ENCODE results near the gene ZG16B. TPM values are rescaled to one million over a fixed set of nuclear protein-coding genes. Genes with fewer than 3 reads are reported as not detected.
A peak's percentile ranks its signal among the peaks of the same experiment; 100 is the strongest.

Gene ZG16B
- total RNA-seq, 2 donors from 2014 or later: 34.1 to 62.1 TPM

GRCh38 chr16:2852731-2853507 is 22.8 kb downstream of the ZG16B start:
- Histone ChIP-seq H3K27me3 (peaks cover 4% of the 10 kb centered on the region), H3K27ac (no peak overlapping the region)
- no peak for DNase-seq

GRCh38 chr16:2853531-2854073 is 23.5 kb downstream of the ZG16B start:
- peaks cover 6% of the 10 kb centered on the region for H3K27me3 ChIP-seq

More at GRCh38 chr16:2852731-2853507, 22.8 kb downstream of the ZG16B start:
- no peaks in the 10 kb centered on the region for H3K9me3 ChIP-seq
- no peak overlapping the region for H3K9ac ChIP-seq (ENCODE audit: low read depth in 2 of 2, low read length in 2 of 2)
- TF ChIP-seq CTCF (IDR thresholded peaks at IDR 0.05): no peak
- no peak overlapping the region for H3K4me3 ChIP-seq
- H3K4me1 ChIP-seq: no peaks in the 10 kb centered on the region
- intact Hi-C loops (cut with DNase I): no loop called here
- H3K36me3 ChIP-seq: no peaks in the 10 kb centered on the region

GRCh38 chr16:2854700-2855309 is 24.7 kb downstream of the ZG16B start:
- Histone ChIP-seq H3K27me3 (peaks cover 9% of the 10 kb centered on the region), H3K4me1 (no peaks in the 10 kb centered on the region), H3K4me3 (no peak overlapping the region), H3K36me3 (no peaks in the 10 kb centered on the region), H3K27ac (peak overlapping the region; percentile 63), H3K9me3 (no peaks in the 10 kb centered on the region), H3K9ac (ENCODE audit: low read depth in 2 of 2, low read length in 2 of 2) (no peak overlapping the region)
- TF ChIP-seq CTCF (IDR thresholded peaks at IDR 0.05): peak; percentile 31
- no peak for DNase-seq
- intact Hi-C loops (cut with DNase I): no loop called here

More at GRCh38 chr16:2853531-2854073, 23.5 kb downstream of the ZG16B start:
- no peak for DNase-seq
- H3K4me1 ChIP-seq: no peaks in the 10 kb centered on the region
- intact Hi-C loops (cut with DNase I): no loop called here
- no peaks in the 10 kb centered on the region for H3K36me3 ChIP-seq
- no peaks in the 10 kb centered on the region for H3K9me3 ChIP-seq
- H3K27ac ChIP-seq: no peak overlapping the region
- no peak overlapping the region for H3K4me3 ChIP-seq
- no peak for TF ChIP-seq CTCF (IDR thresholded peaks at IDR 0.05)
- H3K9ac ChIP-seq (ENCODE audit: low read depth in 2 of 2, low read length in 2 of 2): no peak overlapping the region

GRCh38 chr16:2855536-2855935 is 25.4 kb downstream of the ZG16B start:
- intact Hi-C loops (cut with DNase I): no loop called here
- Histone ChIP-seq H3K4me3 (no peak overlapping the region), H3K9ac (ENCODE audit: low read depth in 2 of 2, low read length in 2 of 2) (no peak overlapping the region), H3K9me3 (no peaks in the 10 kb centered on the region), H3K27ac (peak overlapping the region; percentile 63), H3K36me3 (no peaks in the 10 kb centered on the region), H3K27me3 (peaks cover 9% of the 10 kb centered on the region), H3K4me1 (no peaks in the 10 kb centered on the region)
- DNase-seq: no peak
- TF ChIP-seq CTCF (IDR thresholded peaks at IDR 0.05): no peak

GRCh38 chr16:2856061-2856670 is 26.1 kb downstream of the ZG16B start:
- Histone ChIP-seq H3K27me3 (peaks cover 9% of the 10 kb centered on the region), H3K27ac (peak overlapping the region; percentile 63), H3K9me3 (no peaks in the 10 kb centered on the region), H3K36me3 (no peaks in the 10 kb centered on the region), H3K4me1 (no peaks in the 10 kb centered on the region), H3K4me3 (no peak overlapping the region), H3K9ac (ENCODE audit: low read depth in 2 of 2, low read length in 2 of 2) (no peak overlapping the region)
- no peak for TF ChIP-seq CTCF (IDR thresholded peaks at IDR 0.05)
- DNase-seq: peak; percentile 65
- intact Hi-C loops (cut with DNase I): no loop called here

Measured in colonic mucosa (tissue), 4 donors.